NB4 (cell line): ENCODE results near the gene GATA5.

ENCODE experiments used
- DNase-seq: peaks from one replicate; pipeline ENCODE4 v3.0.0; 2010; ENCODE audit warnings: low read depth
- H3K4me3 ChIP-seq: one replicate; pipeline ENCODE4 v1.5.1; 2011; ENCODE audit warnings: mild to moderate bottlenecking, low read depth, low read length, moderate library complexity
- MYC ChIP-seq: IDR thresholded peaks from 2 replicates; pipeline ENCODE4 v1.6.1; 2011; ENCODE audit warnings: low read depth, low read length
- POLR2A ChIP-seq: IDR thresholded peaks from 2 replicates; pipeline ENCODE4 v1.6.1; 2011; ENCODE audit warnings: mild to moderate bottlenecking; ENCODE audit not compliant: insufficient read length; ENCODE audit errors: extremely low read depth
- TF ChIP-seq, protein P1 (sequence below): IDR thresholded peaks from one replicate; pipeline ENCODE4 v1.5.1; 2012; ENCODE audit warnings: low read depth, low read length
- TF ChIP-seq, protein P2 (sequence below): IDR thresholded peaks from 2 replicates; pipeline ENCODE4 v1.6.1; 2011; ENCODE audit warnings: low read depth, low read length

GATA5 gene

DNA sequence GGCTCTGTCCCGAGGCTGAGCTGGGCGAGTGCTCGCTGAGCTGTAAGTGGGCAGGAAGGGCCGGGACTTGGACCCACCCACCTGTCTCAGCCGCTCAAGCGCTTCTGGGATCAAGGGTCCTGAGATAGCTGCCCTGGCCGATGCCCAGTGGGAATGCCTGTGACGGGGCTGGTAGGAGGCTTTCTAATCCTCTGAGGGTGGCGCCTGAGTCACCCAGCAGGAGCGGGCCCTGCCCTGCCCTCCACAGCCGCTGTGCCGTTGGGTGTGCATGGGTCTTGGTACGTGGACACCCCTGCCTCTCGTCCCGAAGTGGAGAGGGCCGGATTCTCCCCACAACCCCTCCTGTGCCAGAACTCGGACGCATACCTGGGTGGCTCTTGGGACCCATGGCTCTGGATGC is 43.1 kb upstream of the GATA5 start:
- TF ChIP-seq, protein P1, sequence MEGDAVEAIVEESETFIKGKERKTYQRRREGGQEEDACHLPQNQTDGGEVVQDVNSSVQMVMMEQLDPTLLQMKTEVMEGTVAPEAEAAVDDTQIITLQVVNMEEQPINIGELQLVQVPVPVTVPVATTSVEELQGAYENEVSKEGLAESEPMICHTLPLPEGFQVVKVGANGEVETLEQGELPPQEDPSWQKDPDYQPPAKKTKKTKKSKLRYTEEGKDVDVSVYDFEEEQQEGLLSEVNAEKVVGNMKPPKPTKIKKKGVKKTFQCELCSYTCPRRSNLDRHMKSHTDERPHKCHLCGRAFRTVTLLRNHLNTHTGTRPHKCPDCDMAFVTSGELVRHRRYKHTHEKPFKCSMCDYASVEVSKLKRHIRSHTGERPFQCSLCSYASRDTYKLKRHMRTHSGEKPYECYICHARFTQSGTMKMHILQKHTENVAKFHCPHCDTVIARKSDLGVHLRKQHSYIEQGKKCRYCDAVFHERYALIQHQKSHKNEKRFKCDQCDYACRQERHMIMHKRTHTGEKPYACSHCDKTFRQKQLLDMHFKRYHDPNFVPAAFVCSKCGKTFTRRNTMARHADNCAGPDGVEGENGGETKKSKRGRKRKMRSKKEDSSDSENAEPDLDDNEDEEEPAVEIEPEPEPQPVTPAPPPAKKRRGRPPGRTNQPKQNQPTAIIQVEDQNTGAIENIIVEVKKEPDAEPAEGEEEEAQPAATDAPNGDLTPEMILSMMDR, result no peak
- TF ChIP-seq MYC (no peak), POLR2A (no peak)
- TF ChIP-seq, protein P2, sequence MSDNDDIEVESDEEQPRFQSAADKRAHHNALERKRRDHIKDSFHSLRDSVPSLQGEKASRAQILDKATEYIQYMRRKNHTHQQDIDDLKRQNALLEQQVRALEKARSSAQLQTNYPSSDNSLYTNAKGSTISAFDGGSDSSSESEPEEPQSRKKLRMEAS, result no peak
- DNase-seq, result no peak
- no peak overlapping the region for H3K4me3 ChIP-seq

DNA sequence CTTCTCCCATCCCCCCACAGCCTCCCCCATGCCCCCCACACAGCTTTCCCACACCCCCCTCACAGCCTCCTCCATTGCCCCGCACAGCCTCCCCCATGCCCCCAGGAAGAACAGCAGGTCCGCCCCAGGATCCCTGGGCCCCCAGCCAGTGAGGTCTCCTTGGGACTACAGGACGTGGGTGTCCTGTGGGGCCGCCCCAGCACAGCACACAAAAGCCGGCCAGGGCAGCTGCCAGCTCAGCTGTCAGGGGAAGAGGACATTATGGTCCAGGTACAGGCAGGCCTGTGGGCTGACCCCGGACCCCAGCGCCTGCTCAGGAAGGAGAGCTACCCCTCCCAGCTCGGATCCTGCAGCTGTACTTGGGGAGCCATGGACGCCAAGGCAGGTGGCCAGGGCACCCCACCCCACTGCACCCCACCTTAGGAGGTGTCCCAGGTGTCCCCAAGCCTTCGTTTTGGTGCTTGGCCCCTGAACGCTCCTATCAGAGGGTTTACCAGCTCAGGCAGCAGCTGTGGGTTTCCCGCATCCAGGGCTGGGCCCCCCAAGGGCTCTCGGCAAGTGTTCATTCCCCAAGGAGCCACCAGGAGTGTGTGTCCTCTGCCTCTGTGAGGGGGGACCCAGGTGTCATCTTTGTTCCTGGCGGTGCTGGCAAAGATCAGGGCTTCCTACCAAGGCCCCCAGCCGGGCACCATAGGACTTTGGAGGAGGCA is 42.3 kb upstream of the GATA5 start:
- no peak overlapping the region for H3K4me3 ChIP-seq
- DNase-seq, result no peak
- TF ChIP-seq MYC (no peak), POLR2A (no peak)
- TF ChIP-seq, protein P1, result no peak

DNA sequence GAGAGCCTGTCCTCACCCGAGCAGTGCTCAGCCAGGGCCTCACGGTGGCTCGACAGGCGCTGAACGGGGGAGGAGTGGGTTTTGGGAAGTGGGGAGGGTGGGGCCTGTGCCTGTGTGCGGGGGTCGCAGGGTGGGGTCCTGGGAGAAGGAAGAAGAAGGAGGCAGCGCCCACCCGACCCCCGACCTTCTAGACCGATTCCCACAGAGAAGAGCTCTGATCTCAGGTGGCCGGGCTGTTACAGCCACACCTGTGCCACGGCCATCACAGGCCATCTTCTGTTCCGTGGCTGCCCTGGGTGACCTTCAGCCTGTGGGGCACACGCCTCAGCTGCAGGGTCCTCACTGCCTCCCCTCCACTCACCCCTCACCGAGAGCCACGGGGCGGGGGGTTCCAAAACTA is 41.4 kb upstream of the GATA5 start:
- TF ChIP-seq, protein P2, result no peak
- no peak for TF ChIP-seq POLR2A
- no peak for TF ChIP-seq MYC
- TF ChIP-seq, protein P1, result no peak

DNA sequence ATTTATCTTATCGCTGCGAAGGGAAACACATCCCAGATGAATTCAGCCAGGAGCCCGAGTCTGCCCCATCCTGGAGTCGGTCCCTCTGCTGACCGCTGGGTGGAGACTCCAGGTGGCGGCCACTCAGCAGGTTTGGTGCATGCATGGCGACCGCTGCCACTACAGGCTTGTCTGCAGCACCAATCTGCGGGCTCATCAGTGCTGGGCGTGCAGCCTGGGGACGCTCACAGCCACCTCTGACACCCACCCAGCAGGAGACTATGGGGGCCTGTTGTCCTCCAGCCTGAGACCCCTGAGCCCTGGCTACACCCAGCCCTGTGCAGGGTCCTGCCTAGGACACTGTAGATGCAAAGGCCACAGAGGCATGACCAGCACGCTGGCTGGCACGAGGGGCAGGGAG is 40.5 kb upstream of the GATA5 start:
- no peak for DNase-seq

More for the DNA sequence above, 41.4 kb upstream of the GATA5 start:
- DNase-seq, result no peak
- H3K4me3 ChIP-seq, result no peak overlapping the region

DNA sequence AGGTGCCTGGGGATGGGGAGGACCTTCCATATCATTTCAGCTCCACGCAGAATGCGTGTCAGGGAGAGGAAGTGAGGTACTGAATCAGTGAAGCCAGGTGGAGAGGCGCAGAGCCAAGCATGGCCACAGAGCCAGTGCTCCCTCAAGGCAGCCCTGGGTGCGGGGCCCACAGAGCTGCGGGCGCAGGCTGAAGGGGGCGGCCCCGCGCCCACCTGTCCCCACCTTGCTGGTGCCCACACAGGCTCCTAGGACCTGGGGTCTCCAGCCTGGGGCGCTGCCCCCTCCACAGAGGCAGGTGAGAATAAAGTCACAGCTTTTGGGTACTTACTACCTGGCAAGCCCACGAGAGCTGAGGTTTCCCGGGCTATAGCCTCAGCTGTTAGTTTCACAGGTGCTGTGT is 40.0 kb upstream of the GATA5 start:
- TF ChIP-seq POLR2A, result no peak
- no peak for TF ChIP-seq MYC
- TF ChIP-seq, protein P2, result no peak
- TF ChIP-seq, protein P1, result no peak
- DNase-seq, result no peak
- no peak overlapping the region for H3K4me3 ChIP-seq

More for the DNA sequence above, 40.5 kb upstream of the GATA5 start:
- H3K4me3 ChIP-seq, result no peak overlapping the region
- TF ChIP-seq, protein P2, result no peak
- TF ChIP-seq, protein P1, result no peak
- TF ChIP-seq MYC (no peak), POLR2A (no peak)

DNA sequence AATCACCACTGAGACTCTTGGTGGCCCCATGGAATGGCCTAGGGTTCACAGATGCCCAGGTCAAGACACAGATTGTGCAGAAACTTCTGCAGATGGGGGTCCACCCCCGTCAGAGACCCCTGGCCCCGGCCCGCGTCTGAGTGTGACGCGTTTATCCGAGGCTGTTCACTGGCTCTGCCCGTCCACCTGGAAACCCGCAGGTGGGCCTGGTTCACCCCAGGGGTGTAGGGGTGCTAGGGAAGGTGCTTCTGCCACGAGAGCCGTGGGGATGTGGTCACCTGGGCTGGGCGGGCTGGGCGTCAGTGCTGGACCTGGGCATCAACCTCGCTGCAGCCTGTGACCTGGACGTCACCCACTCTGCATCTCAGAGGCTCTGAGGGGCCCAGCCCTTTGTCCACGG is 39.5 kb upstream of the GATA5 start:
- TF ChIP-seq POLR2A (no peak), MYC (no peak)
- TF ChIP-seq, protein P2, result no peak
- TF ChIP-seq, protein P1, result no peak
- DNase-seq, result no peak
- no peak overlapping the region for H3K4me3 ChIP-seq
